Measurements from ENCODE around the gene FTL. TPM values are rescaled to one million over a fixed set of nuclear protein-coding genes. Genes with fewer than 3 reads are reported as not detected.

Gene FTL
- total RNA-seq, 2 donors from 2014 or later: 1,784 to 3,181 TPM

DNA sequence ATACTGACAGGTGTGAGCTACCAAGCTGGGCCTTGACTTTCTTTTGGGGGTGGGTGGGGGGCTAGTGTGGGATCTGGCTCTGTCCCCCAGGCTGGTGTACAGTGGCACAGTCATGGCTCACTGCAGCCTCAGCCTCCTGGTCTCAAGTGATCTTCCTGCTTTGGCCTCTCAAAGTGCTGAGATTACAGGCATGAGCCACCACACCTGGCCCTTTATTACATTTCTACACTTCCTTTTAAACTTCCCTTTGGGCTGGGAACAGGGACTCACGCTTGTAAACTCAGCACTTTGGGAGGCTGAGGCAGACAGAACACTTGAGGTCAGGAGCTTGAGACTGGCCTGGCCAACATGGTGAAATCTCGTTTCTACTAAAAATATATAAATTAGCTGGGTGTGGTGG, 12.0 kb downstream of the FTL start:
- no peak overlapping the region for H3K9ac ChIP-seq (ENCODE audit: extremely low read depth, low read length, poor library complexity, severe bottlenecking)
- no peaks in the 10 kb centered on the region for H3K4me1 Mint-ChIP-seq
- H3K27me3 Mint-ChIP-seq (ENCODE audit: insufficient read depth): no peaks in the 10 kb centered on the region
- H3K4me3 ChIP-seq (ENCODE audit: low read length): no peak overlapping the region
- H3K9me3 ChIP-seq (ENCODE audit: control insufficient read depth, low read length): no peaks in the 10 kb centered on the region
- H3K9me3 Mint-ChIP-seq: no peaks in the 10 kb centered on the region
- no peaks in the 10 kb centered on the region for H3K4me1 ChIP-seq (ENCODE audit: control insufficient read depth, insufficient read depth, low read length)
- H3K36me3 ChIP-seq (ENCODE audit: control insufficient read depth, insufficient read depth, low read length): peaks cover 47% of the 10 kb centered on the region
- H3K27me3 ChIP-seq (ENCODE audit: control insufficient read depth, insufficient read depth, low read length, poor library complexity, severe bottlenecking): no peaks in the 10 kb centered on the region
- no peak overlapping the region for H3K4me3 Mint-ChIP-seq
- TF ChIP-seq CTCF (conservative IDR thresholded peaks at IDR 0.05): no peak
- peaks cover 58% of the 10 kb centered on the region for H3K36me3 Mint-ChIP-seq (ENCODE audit: low read depth)
- no peak overlapping the region for H3K27ac Mint-ChIP-seq
- no peak overlapping the region for H3K27ac ChIP-seq (ENCODE audit: low read depth, low read length)
- DNase-seq: no peak
- 90% methylated on average over 2 of the region's 2 CpGs; no CpG with 5 or more reads in 1 of the 2 experiments for WGBS, 2 experiments (ENCODE audit: insufficient coverage in 1 of 2, insufficient read length in 1 of 2)

DNA sequence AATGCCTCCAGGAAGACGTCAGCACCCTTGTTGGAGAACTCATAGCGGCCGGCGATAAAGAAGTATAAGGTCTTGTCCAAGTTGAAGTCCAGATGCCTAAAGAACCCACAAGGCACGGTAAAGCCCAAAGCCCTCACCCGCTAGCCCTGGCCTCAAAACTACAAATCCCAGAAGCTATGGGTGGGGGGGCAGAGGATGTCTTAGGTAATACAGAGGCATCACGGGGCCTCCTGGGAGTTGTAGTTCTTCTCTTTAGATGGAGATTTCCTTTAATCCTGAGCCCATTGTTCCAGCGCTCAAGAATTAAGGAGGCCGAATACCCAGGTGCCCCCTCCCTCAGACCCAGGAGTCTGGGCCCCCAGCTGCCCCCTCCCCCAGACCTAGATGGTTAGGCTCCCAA, 17.2 kb downstream of the FTL start:
- H3K9me3 ChIP-seq (ENCODE audit: control insufficient read depth, low read length): no peaks in the 10 kb centered on the region
- H3K36me3 ChIP-seq (ENCODE audit: control insufficient read depth, insufficient read depth, low read length): peaks cover 67% of the 10 kb centered on the region
- DNase-seq: peak; percentile 63
- Mint-ChIP-seq H3K4me3 (no peak overlapping the region), H3K27ac (no peak overlapping the region), H3K36me3 (ENCODE audit: low read depth) (peaks cover 69% of the 10 kb centered on the region), H3K9me3 (no peaks in the 10 kb centered on the region), H3K27me3 (ENCODE audit: insufficient read depth) (no peaks in the 10 kb centered on the region), H3K4me1 (no peaks in the 10 kb centered on the region)
- H3K4me3 ChIP-seq (ENCODE audit: low read length): no peak overlapping the region
- 94 to 95% methylated on average over 7 to 9 of the region's 9 CpGs for WGBS, 2 experiments (ENCODE audit: insufficient coverage in 1 of 2, insufficient read length in 1 of 2)
- H3K9ac ChIP-seq (ENCODE audit: extremely low read depth, low read length, poor library complexity, severe bottlenecking): no peak overlapping the region
- no peak overlapping the region for H3K27ac ChIP-seq (ENCODE audit: low read depth, low read length)
- no peaks in the 10 kb centered on the region for H3K27me3 ChIP-seq (ENCODE audit: control insufficient read depth, insufficient read depth, low read length, poor library complexity, severe bottlenecking)
- H3K4me1 ChIP-seq (ENCODE audit: control insufficient read depth, insufficient read depth, low read length): no peaks in the 10 kb centered on the region
- no peak for TF ChIP-seq CTCF (conservative IDR thresholded peaks at IDR 0.05)

GRCh38 chr19:48985711-48986110, 20.6 kb downstream of the FTL start:
- Mint-ChIP-seq H3K27me3 (ENCODE audit: insufficient read depth) (no peaks in the 10 kb centered on the region), H3K9me3 (no peaks in the 10 kb centered on the region), H3K4me1 (peaks cover 4% of the 10 kb centered on the region), H3K4me3 (no peak overlapping the region), H3K36me3 (ENCODE audit: low read depth) (peaks cover 74% of the 10 kb centered on the region), H3K27ac (no peak overlapping the region)
- H3K9ac ChIP-seq (ENCODE audit: extremely low read depth, low read length, poor library complexity, severe bottlenecking): no peak overlapping the region
- no peak for DNase-seq
- no peaks in the 10 kb centered on the region for H3K4me1 ChIP-seq (ENCODE audit: control insufficient read depth, insufficient read depth, low read length)
- H3K9me3 ChIP-seq (ENCODE audit: control insufficient read depth, low read length): no peaks in the 10 kb centered on the region
- WGBS, 2 experiments (ENCODE audit: insufficient coverage in 1 of 2, insufficient read length in 1 of 2): 95 to 96% methylated on average over 12 to 13 of the region's 13 CpGs
- H3K27me3 ChIP-seq (ENCODE audit: control insufficient read depth, insufficient read depth, low read length, poor library complexity, severe bottlenecking): no peaks in the 10 kb centered on the region
- no peak overlapping the region for H3K27ac ChIP-seq (ENCODE audit: low read depth, low read length)
- peaks cover 65% of the 10 kb centered on the region for H3K36me3 ChIP-seq (ENCODE audit: control insufficient read depth, insufficient read depth, low read length)
- TF ChIP-seq CTCF (conservative IDR thresholded peaks at IDR 0.05): no peak
- no peak overlapping the region for H3K4me3 ChIP-seq (ENCODE audit: low read length)

Data from endodermal cell (in vitro differentiated cells).